GM21423 (cell line): ENCODE measurements around the gene PHGDH.

ENCODE experiments used
- ATAC-seq: cut with Tn5 transposase; IDR thresholded peaks from one replicate; pipeline ENCODE4 v1.9.1; 2021; ENCODE audit warnings: mild to moderate bottlenecking, moderate library complexity; ENCODE audit not compliant: unreplicated experiment

PHGDH gene

GRCh38 chr1:119729044-119729443, 17.3 kb downstream of the PHGDH start:
- ATAC-seq, result no peak

GRCh38 chr1:119731060-119731459, 19.3 kb downstream of the PHGDH start:
- ATAC-seq, result no peak

GRCh38 chr1:119731741-119732430, 20.2 kb downstream of the PHGDH start:
- ATAC-seq, result no peak

- ATAC-seq, result no peak
These were observed 20.9 kb downstream of the PHGDH start for GRCh38 chr1:119732465-119733168.

- ATAC-seq, result no peak
These were observed 22.0 kb downstream of the PHGDH start for GRCh38 chr1:119733754-119734153.

- ATAC-seq, result no peak
These were observed 23.5 kb downstream of the PHGDH start for GRCh38 chr1:119735217-119735616.

- ATAC-seq, result no peak
These were observed 24.9 kb downstream of the PHGDH start for GRCh38 chr1:119736649-119737039.

- no peak for ATAC-seq
These were observed 25.4 kb downstream of the PHGDH start for GRCh38 chr1:119737040-119737682.

- ATAC-seq, result no peak
These were observed 26.5 kb downstream of the PHGDH start for GRCh38 chr1:119738100-119738720.

GRCh38 chr1:119739150-119739549, 27.4 kb downstream of the PHGDH start:
- no peak for ATAC-seq

- ATAC-seq, result no peak
These were observed 28.5 kb downstream of the PHGDH start for GRCh38 chr1:119740261-119740660.

- ATAC-seq, result no peak
These were observed 29.4 kb downstream of the PHGDH start for GRCh38 chr1:119740896-119741780.

GRCh38 chr1:119742202-119742601, 30.5 kb downstream of the PHGDH start:
- ATAC-seq, result no peak

- no peak for ATAC-seq
These were observed 30.9 kb downstream of the PHGDH start for GRCh38 chr1:119742677-119743076.

- ATAC-seq, result no peak
These were observed 31.6 kb downstream of the PHGDH start for GRCh38 chr1:119743308-119743707.

GRCh38 chr1:119743776-119744597, 32.3 kb downstream of the PHGDH start:
- peak; percentile 59 for ATAC-seq

GRCh38 chr1:119744598-119744942, 32.8 kb downstream of the PHGDH start:
- no peak for ATAC-seq

GRCh38 chr1:119745034-119745433, 33.3 kb downstream of the PHGDH start:
- no peak for ATAC-seq

GRCh38 chr1:119747451-119747850, 35.7 kb downstream of the PHGDH start:
- no peak for ATAC-seq

- no peak for ATAC-seq
These were observed 36.3 kb downstream of the PHGDH start for GRCh38 chr1:119748040-119748439.
